NCI-H345 treated with DMSO at 0.1 percent for 48 hours (cell line): ENCODE results near the gene SEMA5B.

Source experiments
- DNase-seq: peaks from one replicate; lab custom pipeline; 2025; ENCODE audit not compliant: unreplicated experiment; lab: John Stamatoyannopoulos, UW

SEMA5B gene

GRCh38 chr3:122893754-122894668, 133.6 kb downstream of the SEMA5B start:
- DNase-seq: no peak

DNA sequence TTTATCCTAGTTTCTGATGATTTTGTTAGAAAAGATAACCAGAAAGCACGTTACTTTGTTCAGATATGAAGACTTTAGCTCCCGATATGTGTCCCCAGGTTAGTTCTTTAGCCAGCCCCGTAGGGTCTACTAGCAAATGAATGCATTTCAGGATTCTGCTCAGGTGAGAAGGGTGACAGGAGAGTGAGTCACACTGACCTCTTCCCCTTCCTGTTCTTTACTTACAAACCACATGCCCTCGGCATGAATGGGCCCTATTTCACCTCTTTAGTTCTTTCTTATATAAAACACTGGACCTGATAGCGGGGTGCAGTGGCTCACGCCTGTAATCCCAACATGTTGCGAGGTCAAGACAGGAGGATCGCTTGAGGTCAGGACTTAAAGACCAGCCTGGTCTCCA, 134.3 kb downstream of the SEMA5B start:
- no peak for DNase-seq

DNA sequence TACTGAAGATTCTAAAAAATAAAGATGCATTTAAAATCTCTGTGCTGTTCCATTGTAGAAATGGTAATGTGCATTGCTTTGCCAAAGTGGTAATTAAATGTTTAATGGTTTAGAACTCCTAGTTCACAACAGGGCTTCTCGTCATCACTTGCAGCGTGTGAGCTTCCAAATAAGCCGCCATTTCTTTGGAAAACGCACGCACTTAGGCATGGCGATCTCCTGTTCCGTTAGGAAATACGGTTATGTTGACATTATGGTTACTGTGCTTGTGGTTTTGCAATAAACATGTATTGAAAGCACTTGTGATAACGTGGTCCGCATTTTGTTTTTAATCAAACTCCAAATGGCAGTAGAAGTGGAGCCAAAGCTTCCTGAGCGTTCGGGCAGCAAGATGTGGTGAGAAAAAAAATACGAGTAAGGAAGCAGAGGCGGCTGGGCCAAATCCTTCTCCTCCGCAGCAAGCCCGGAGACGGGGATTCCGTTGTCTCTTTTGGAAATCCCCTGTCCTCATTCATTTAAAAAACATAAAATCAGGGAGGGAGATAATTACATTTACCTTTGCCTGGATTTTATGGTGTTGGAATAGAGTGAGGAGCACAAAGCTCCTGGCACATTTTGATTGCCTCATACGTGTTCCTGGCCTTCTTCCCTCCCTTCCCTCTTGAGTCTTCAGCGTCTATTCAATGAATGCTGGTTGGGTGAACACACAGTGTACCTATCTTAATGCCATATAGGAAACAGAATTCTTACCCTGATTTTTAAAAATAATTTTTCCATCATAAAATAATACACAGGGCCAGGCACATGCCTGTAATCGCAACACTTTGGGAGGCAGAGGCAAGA, 135.2 kb downstream of the SEMA5B start:
- no peak for DNase-seq

GRCh38 chr3:122890720-122891220, 136.8 kb downstream of the SEMA5B start:
- no peak for DNase-seq

GRCh38 chr3:122890077-122890719, 137.4 kb downstream of the SEMA5B start:
- DNase-seq: no peak

DNA sequence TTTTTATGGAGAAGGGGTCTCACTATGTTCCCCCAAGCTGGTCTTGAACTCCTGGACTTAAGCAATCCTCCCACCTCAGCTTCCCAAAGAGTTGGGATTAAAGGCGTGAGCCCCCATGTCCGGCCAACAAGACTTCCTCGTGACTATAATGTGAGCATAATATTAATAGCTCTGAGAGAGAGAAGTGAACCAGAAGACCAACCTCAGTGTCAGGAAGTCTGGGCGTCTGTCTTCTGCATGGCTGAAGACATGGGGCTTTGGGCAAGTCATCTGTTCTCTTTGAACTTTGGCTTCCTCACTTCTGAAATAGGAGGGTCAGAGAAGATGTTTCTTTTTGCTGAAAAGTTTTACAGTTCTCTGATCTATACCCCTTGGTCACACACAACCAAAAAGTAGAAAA, 140.6 kb downstream of the SEMA5B start:
- DNase-seq: no peak

- no peak for DNase-seq
Measured at GRCh38 chr3:122886251-122886650, 141.3 kb downstream of the SEMA5B start.

DNA sequence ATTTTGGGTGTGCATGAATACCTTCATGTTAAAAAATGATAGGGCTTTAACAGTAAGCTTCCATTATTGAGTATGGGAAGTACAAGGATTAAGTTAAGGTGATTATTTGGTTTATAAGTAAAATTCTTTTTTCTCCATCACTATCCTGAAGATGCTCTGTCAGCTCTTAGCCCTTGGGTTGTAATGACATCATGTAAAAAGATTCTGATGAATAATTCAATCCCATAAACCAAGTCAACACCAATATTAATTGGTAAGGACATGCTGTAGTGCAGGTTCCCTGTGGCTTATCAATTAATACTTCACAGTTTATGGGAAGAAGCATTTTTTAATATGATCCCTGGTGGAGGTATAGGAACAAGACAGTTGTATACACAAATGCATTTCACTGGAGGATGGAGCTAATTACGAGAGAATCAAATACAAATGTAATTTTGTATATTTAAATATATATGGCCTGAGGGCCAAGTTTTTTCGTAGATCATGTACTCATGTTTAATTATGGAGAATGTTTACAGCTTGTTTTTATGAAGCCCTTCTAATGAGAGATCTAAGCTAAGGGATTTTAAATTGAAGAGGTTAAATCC, 145.1 kb downstream of the SEMA5B start:
- DNase-seq: no peak

DNA sequence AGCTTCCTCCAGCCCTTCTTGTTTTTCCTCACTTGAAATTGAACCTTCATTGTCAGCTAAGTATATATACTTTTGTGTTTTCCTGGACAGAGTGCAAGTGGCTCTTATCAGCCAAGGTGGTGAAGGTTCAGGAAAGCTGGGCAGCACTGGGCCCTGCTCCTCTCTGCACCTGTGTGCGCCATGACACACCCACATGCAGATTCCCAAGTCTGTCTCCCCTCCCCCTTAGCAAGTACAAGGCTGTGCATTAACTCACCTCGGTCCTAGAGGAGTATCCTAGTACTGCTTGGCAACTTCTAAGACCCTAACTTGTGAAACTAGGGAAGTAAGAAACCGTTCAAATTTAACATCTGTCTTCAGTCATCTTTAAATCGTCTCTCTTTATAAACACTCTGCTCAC, 146.9 kb downstream of the SEMA5B start:
- no peak for DNase-seq

- no peak for DNase-seq
Measured at GRCh38 chr3:122880173-122880572, 147.4 kb downstream of the SEMA5B start.

GRCh38 chr3:122875547-122876127, 151.9 kb downstream of the SEMA5B start:
- no peak for DNase-seq

GRCh38 chr3:122873741-122874515, 153.6 kb downstream of the SEMA5B start:
- no peak for DNase-seq

- DNase-seq: no peak
Measured at GRCh38 chr3:122868322-122868721, 159.2 kb downstream of the SEMA5B start.

GRCh38 chr3:122864498-122864897, 163.1 kb downstream of the SEMA5B start:
- DNase-seq: no peak

DNA sequence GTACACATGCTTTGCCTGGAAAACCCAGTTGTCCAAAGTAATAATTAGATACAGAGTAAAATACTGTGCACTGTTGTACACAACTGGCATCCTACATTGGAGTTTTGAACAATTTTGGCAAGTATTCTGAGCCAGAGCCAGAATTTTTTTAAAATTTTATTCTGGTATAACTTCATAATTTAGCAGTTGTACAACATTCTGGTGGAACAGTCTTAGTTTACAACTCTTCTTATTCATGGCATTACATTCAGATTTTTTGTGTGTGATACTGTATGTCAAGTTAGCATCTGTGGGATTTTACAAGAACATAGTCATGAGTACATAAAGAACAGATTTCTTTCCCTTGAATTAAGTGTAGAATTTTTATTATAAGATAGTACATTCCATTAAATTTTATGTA, 165.2 kb downstream of the SEMA5B start:
- DNase-seq: no peak
